HEK293 (cell line): ENCODE data around the gene GNG5.

Source experiments
- BCL11A ChIP-seq: fragments of 450-650 bp; formaldehyde crosslinking; IDR thresholded peaks from 2 replicates; pipeline ENCODE4 v1.5.1; 2016; ENCODE audit warnings: low read depth, missing biosample characterization, missing genetic modification characterization
- EGR2 ChIP-seq: fragments of 450-650 bp; formaldehyde crosslinking; IDR thresholded peaks from 2 replicates; pipeline ENCODE4 v1.5.1; 2016; ENCODE audit warnings: low read depth, missing biosample characterization, missing genetic modification characterization
- FEZF1 ChIP-seq: fragments of 450-650 bp; formaldehyde crosslinking; IDR thresholded peaks from 2 replicates; pipeline ENCODE4 v1.5.1; 2016; ENCODE audit warnings: missing biosample characterization, missing genetic modification characterization
- GLIS2 ChIP-seq: fragments of 450-650 bp; formaldehyde crosslinking; IDR thresholded peaks from 2 replicates; pipeline ENCODE4 v1.5.1; 2016; ENCODE audit warnings: missing biosample characterization, missing genetic modification characterization
- IKZF3 ChIP-seq: fragments of 450-650 bp; IDR thresholded peaks from 2 replicates; pipeline ENCODE4 v1.5.0; 2018; ENCODE audit warnings: missing biosample characterization, mild to moderate bottlenecking, missing genetic modification characterization, moderate library complexity
- INSM2 ChIP-seq: fragments of 450-650 bp; formaldehyde crosslinking; IDR thresholded peaks from 2 replicates; pipeline ENCODE4 v1.5.1; 2016; ENCODE audit warnings: missing biosample characterization, missing genetic modification characterization
- RBAK ChIP-seq: fragments of 450-650 bp; formaldehyde crosslinking; IDR thresholded peaks from 2 replicates; pipeline ENCODE4 v1.5.1; 2016; ENCODE audit warnings: missing biosample characterization, missing genetic modification characterization
- SCRT1 ChIP-seq: fragments of 450-650 bp; formaldehyde crosslinking; IDR thresholded peaks from 2 replicates; pipeline ENCODE4 v1.5.1; 2016; ENCODE audit warnings: missing biosample characterization, missing genetic modification characterization, borderline replicate concordance
- SCRT2 ChIP-seq: fragments of 450-650 bp; formaldehyde crosslinking; IDR thresholded peaks from 2 replicates; pipeline ENCODE4 v1.5.1; 2016; ENCODE audit warnings: missing biosample characterization, missing genetic modification characterization
- SP7 ChIP-seq: fragments of 450-650 bp; formaldehyde crosslinking; IDR thresholded peaks from 2 replicates; pipeline ENCODE4 v1.5.1; 2016; ENCODE audit warnings: missing biosample characterization, missing genetic modification characterization
- TCF7L2 ChIP-seq: IDR thresholded peaks from 2 replicates; pipeline ENCODE4 v1.6.1; 2011; ENCODE audit warnings: low read depth, mild to moderate bottlenecking, inconsistent platforms, low read length, moderate library complexity, borderline replicate concordance
- YY1 ChIP-seq: fragments of 450-650 bp; formaldehyde crosslinking; IDR thresholded peaks from 2 replicates; pipeline ENCODE4 v1.5.1; 2018; ENCODE audit warnings: missing biosample characterization, missing genetic modification characterization
- ZFP3 ChIP-seq: fragments of 450-650 bp; formaldehyde crosslinking; IDR thresholded peaks from 2 replicates; pipeline ENCODE4 v1.5.1; 2016; ENCODE audit warnings: low read depth, missing biosample characterization, missing genetic modification characterization
- ZFP69B ChIP-seq: fragments of 450-650 bp; formaldehyde crosslinking; IDR thresholded peaks from 2 replicates; pipeline ENCODE4 v1.5.1; 2016; ENCODE audit warnings: missing biosample characterization, missing genetic modification characterization
- ZNF132 ChIP-seq: fragments of 450-650 bp; formaldehyde crosslinking; IDR thresholded peaks from 2 replicates; pipeline ENCODE4 v1.5.1; 2017; ENCODE audit warnings: missing biosample characterization, missing genetic modification characterization, borderline replicate concordance
- ZNF16 ChIP-seq: fragments of 450-650 bp; formaldehyde crosslinking; IDR thresholded peaks from 2 replicates; pipeline ENCODE4 v1.5.1; 2016; ENCODE audit warnings: low read depth, missing biosample characterization, missing genetic modification characterization
- ZNF2 ChIP-seq: fragments of 450-650 bp; formaldehyde crosslinking; IDR thresholded peaks from 2 replicates; pipeline ENCODE4 v1.5.1; 2016; ENCODE audit warnings: missing biosample characterization, missing genetic modification characterization
- ZNF211 ChIP-seq: fragments of 450-650 bp; formaldehyde crosslinking; IDR thresholded peaks from 2 replicates; pipeline ENCODE4 v1.5.1; 2016; ENCODE audit warnings: low read depth, missing biosample characterization, missing genetic modification characterization
- ZNF214 ChIP-seq: fragments of 450-650 bp; formaldehyde crosslinking; IDR thresholded peaks from 2 replicates; pipeline ENCODE4 v1.5.1; 2017; ENCODE audit warnings: missing biosample characterization, mild to moderate bottlenecking, missing genetic modification characterization, borderline replicate concordance
- ZNF292 ChIP-seq: fragments of 450-650 bp; formaldehyde crosslinking; IDR thresholded peaks from 2 replicates; pipeline ENCODE4 v1.5.1; 2016; ENCODE audit warnings: low read depth, missing biosample characterization, missing genetic modification characterization, borderline replicate concordance
- ZNF324 ChIP-seq: fragments of 450-650 bp; formaldehyde crosslinking; IDR thresholded peaks from 2 replicates; pipeline ENCODE4 v1.5.1; 2016; ENCODE audit warnings: missing biosample characterization, missing genetic modification characterization
- ZNF366 ChIP-seq: fragments of 450-650 bp; formaldehyde crosslinking; conservative IDR thresholded peaks from 2 replicates; pipeline ENCODE4 v1.5.1; 2016; ENCODE audit warnings: missing biosample characterization, missing genetic modification characterization
- ZNF404 ChIP-seq: fragments of 450-650 bp; formaldehyde crosslinking; IDR thresholded peaks from 2 replicates; pipeline ENCODE4 v1.5.1; 2017; ENCODE audit warnings: missing biosample characterization, missing genetic modification characterization
- ZNF433 ChIP-seq: fragments of 450-650 bp; formaldehyde crosslinking; IDR thresholded peaks from 2 replicates; pipeline ENCODE4 v1.5.1; 2016; ENCODE audit warnings: missing biosample characterization, missing genetic modification characterization, low read depth
- ZNF558 ChIP-seq: fragments of 450-650 bp; formaldehyde crosslinking; IDR thresholded peaks from 2 replicates; pipeline ENCODE4 v1.5.1; 2016; ENCODE audit warnings: missing biosample characterization, missing genetic modification characterization
- ZNF561 ChIP-seq: fragments of 450-650 bp; IDR thresholded peaks from 2 replicates; pipeline ENCODE4 v1.5.1; 2018; ENCODE audit warnings: missing biosample characterization, missing genetic modification characterization, borderline replicate concordance
- ZNF629 ChIP-seq: fragments of 450-650 bp; formaldehyde crosslinking; IDR thresholded peaks from 2 replicates; pipeline ENCODE4 v1.5.1; 2017; ENCODE audit warnings: missing biosample characterization, missing genetic modification characterization
- ZNF645 ChIP-seq: fragments of 450-650 bp; formaldehyde crosslinking; IDR thresholded peaks from 2 replicates; pipeline ENCODE4; 2016; ENCODE audit warnings: missing biosample characterization, missing genetic modification characterization
- ZNF658 ChIP-seq: fragments of 450-650 bp; formaldehyde crosslinking; IDR thresholded peaks from 2 replicates; pipeline ENCODE4; 2016; ENCODE audit warnings: missing biosample characterization, missing genetic modification characterization
- ZNF707 ChIP-seq: fragments of 450-650 bp; formaldehyde crosslinking; IDR thresholded peaks from 2 replicates; pipeline ENCODE4 v1.5.1; 2016; ENCODE audit warnings: missing biosample characterization, missing genetic modification characterization
- ZNF776 ChIP-seq: fragments of 450-650 bp; formaldehyde crosslinking; IDR thresholded peaks from 2 replicates; pipeline ENCODE4 v1.5.0; 2017; ENCODE audit warnings: missing biosample characterization, missing genetic modification characterization, borderline replicate concordance
- ZNF843 ChIP-seq: fragments of 450-650 bp; formaldehyde crosslinking; IDR thresholded peaks from 2 replicates; pipeline ENCODE4 v1.5.1; 2016; ENCODE audit warnings: missing biosample characterization, missing genetic modification characterization
- ZSCAN23 ChIP-seq: fragments of 450-650 bp; formaldehyde crosslinking; IDR thresholded peaks from 2 replicates; pipeline ENCODE4 v1.5.1; 2016; ENCODE audit warnings: missing biosample characterization, missing genetic modification characterization
- ZSCAN30 ChIP-seq: fragments of 450-650 bp; IDR thresholded peaks from 2 replicates; pipeline ENCODE4 v1.5.1; 2018; ENCODE audit warnings: missing biosample characterization, mild to moderate bottlenecking, missing genetic modification characterization, moderate library complexity
- TF ChIP-seq, protein P1 (sequence below): fragments of 450-650 bp; formaldehyde crosslinking; IDR thresholded peaks from 2 replicates; pipeline ENCODE4 v1.5.1; 2017; ENCODE audit warnings: missing biosample characterization, missing genetic modification characterization
- TF ChIP-seq, protein P2 (sequence below): fragments of 450-650 bp; IDR thresholded peaks from 2 replicates; pipeline ENCODE4 v1.5.1; 2018; ENCODE audit warnings: missing biosample characterization, missing genetic modification characterization

The GNG5 gene

GRCh38 chr1:84506002-84506728 lies at the start of gene GNG5, which contains the start of gene SPATA1 (continued):
- 0 out of 2 replicates have a peak, but pooled peaks have one; percentile 48 for TF ChIP-seq INSM2 (tag by site-specific recombination)
- TF ChIP-seq ZNF292 (tag by site-specific recombination) = no peak
- peak; percentile 77 for TF ChIP-seq SCRT2 (tag by site-specific recombination)
- peak; percentile 90 for TF ChIP-seq IKZF3 (tag by site-specific recombination)
- TF ChIP-seq YY1 = no peak
- TF ChIP-seq, protein P1, sequence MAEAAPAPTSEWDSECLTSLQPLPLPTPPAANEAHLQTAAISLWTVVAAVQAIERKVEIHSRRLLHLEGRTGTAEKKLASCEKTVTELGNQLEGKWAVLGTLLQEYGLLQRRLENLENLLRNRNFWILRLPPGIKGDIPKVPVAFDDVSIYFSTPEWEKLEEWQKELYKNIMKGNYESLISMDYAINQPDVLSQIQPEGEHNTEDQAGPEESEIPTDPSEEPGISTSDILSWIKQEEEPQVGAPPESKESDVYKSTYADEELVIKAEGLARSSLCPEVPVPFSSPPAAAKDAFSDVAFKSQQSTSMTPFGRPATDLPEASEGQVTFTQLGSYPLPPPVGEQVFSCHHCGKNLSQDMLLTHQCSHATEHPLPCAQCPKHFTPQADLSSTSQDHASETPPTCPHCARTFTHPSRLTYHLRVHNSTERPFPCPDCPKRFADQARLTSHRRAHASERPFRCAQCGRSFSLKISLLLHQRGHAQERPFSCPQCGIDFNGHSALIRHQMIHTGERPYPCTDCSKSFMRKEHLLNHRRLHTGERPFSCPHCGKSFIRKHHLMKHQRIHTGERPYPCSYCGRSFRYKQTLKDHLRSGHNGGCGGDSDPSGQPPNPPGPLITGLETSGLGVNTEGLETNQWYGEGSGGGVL (tag by site-specific recombination) = peak; percentile 96
- TF ChIP-seq ZNF707 (tag by site-specific recombination) = no peak
- TF ChIP-seq ZFP69B (tag by site-specific recombination) = 0 out of 2 replicates have a peak, but pooled peaks have one; percentile 34
- no peak for TF ChIP-seq ZNF558 (tag by site-specific recombination)
- peak; percentile 98 for TF ChIP-seq GLIS2
- no peak for TF ChIP-seq ZNF433 (tag by site-specific recombination)
- peak; percentile 86; the same call in 1 of the 2 replicates for TF ChIP-seq BCL11A (tag by site-specific recombination)
- no peak for TF ChIP-seq ZNF16 (tag by site-specific recombination)
- no peak for TF ChIP-seq FEZF1 (tag by site-specific recombination)
- no peak for TF ChIP-seq ZNF132 (tag by site-specific recombination)
- TF ChIP-seq ZNF366 (tag by site-specific recombination) = peak; percentile 96
- peak; percentile 55; the same call in 1 of the 2 replicates for TF ChIP-seq ZSCAN30 (tag by site-specific recombination)
- no peak for TF ChIP-seq ZNF843 (tag by site-specific recombination)
- TF ChIP-seq ZNF214 = no peak
- no peak for TF ChIP-seq ZNF2 (tag by site-specific recombination)
- peak; percentile 83; the same call in 1 of the 2 replicates for TF ChIP-seq EGR2 (tag by site-specific recombination)
- TF ChIP-seq, protein P2, sequence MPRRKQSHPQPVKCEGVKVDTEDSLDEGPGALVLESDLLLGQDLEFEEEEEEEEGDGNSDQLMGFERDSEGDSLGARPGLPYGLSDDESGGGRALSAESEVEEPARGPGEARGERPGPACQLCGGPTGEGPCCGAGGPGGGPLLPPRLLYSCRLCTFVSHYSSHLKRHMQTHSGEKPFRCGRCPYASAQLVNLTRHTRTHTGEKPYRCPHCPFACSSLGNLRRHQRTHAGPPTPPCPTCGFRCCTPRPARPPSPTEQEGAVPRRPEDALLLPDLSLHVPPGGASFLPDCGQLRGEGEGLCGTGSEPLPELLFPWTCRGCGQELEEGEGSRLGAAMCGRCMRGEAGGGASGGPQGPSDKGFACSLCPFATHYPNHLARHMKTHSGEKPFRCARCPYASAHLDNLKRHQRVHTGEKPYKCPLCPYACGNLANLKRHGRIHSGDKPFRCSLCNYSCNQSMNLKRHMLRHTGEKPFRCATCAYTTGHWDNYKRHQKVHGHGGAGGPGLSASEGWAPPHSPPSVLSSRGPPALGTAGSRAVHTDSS (tag by site-specific recombination) = no peak
- no peak for TF ChIP-seq ZFP3 (tag by site-specific recombination)
- peak; percentile 86 for TF ChIP-seq SP7 (tag by site-specific recombination)
- TF ChIP-seq ZNF776 = no peak
- 0 out of 2 replicates have a peak, but pooled peaks have one; percentile 26 for TF ChIP-seq ZSCAN23 (tag by site-specific recombination)
- TF ChIP-seq ZNF645 (tag by site-specific recombination) = no peak
- no peak for TF ChIP-seq ZNF658 (tag by site-specific recombination)
- TF ChIP-seq TCF7L2 = no peak
- TF ChIP-seq ZNF404 = no peak
- no peak for TF ChIP-seq ZNF324 (tag by site-specific recombination)
- TF ChIP-seq ZNF211 (tag by site-specific recombination) = no peak
- TF ChIP-seq ZNF629 (tag by site-specific recombination) = peak; percentile 77
- TF ChIP-seq ZNF561 = 0 out of 2 replicates have a peak, but pooled peaks have one; percentile 37
- TF ChIP-seq SCRT1 (tag by site-specific recombination) = no peak
- no peak for TF ChIP-seq RBAK (tag by site-specific recombination)
